Measurements from ENCODE around the gene TENT4A. TPM values are rescaled to one million over a fixed set of nuclear protein-coding genes. Genes with fewer than 3 reads are reported as not detected.
A peak's percentile ranks its signal among the peaks of the same experiment; 100 is the strongest.

TENT4A gene
- total and polyA plus RNA-seq, 2 of the 4 experiments (the other 2 are of a cell fraction) = 5.9 to 17.2 TPM

DNA sequence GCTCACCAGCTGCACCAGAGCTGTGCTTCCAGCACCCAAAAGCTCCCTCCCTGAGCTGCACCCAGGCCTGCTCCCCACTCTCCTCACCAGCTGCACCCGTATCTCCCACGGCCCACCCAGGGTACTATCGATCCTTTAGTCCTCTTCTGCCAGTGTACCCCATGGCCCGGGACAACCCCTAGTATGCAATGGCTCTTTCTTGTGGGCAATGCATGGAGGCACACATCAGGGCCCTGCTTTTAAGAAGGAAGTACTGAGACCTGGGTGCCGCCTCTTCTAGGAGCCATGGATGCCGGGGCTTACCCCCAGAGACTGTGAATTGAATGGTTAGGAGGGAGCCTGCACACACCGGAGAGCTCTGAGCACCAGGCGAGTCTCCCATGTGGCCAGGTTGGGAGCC lies 49.5 kb downstream of the TENT4A start:
- no peak overlapping the region for H3K4ac ChIP-seq (ENCODE audit: low read depth, low read length)
- H3K27ac ChIP-seq (ENCODE audit: insufficient read depth, low read length) = no peak overlapping the region
- H2AK9ac ChIP-seq (replicated peaks; ENCODE audit: low read depth, low read length, poor library complexity) = no peak overlapping the region
- no peak for DNase-seq
- POLR2A ChIA-PET (ENCODE audit: unreplicated experiment) = no interaction called here
- dilution Hi-C loops (cut with HindIII; ENCODE audit: low sequenced_read_pairs, unreplicated experiment) (no loop called here), in situ Hi-C loops (cut with MboI; ENCODE audit: low sequenced_read_pairs) (no loop called here), intact Hi-C loops (cut with micrococcal nuclease) (no loop called here)
- peaks cover 11% of the 10 kb centered on the region for H3K36me3 ChIP-seq (ENCODE audit: control insufficient read depth, insufficient read depth, low read length)
- no peak for ATAC-seq (ENCODE audit: low read depth)
- H3K9ac ChIP-seq (ENCODE audit: low read depth, low read length) = no peak overlapping the region
- no peak overlapping the region for H2AK5ac ChIP-seq (ENCODE audit: low read depth, low read length)
- no peaks in the 10 kb centered on the region for H3K9me3 ChIP-seq (ENCODE audit: control insufficient read depth, insufficient read depth, low read length)
- no peak overlapping the region for H3K4me3 ChIP-seq (ENCODE audit: insufficient read depth, low read depth, low read length)
- peaks cover 5% of the 10 kb centered on the region; the same call in 1 of the 2 replicates for H4K20me1 ChIP-seq (ENCODE audit: insufficient read depth, low read length)
- BruUV-seq (replicated peaks) = no TSS peak
- no peak overlapping the region for H2BK5ac ChIP-seq (ENCODE audit: low read depth, low read length, poor library complexity, severe bottlenecking)
- no peak overlapping the region for H3K4me2 ChIP-seq (ENCODE audit: low read depth, low read length)
- no peak overlapping the region for H3K14ac ChIP-seq (replicated peaks; ENCODE audit: low read depth, low read length)
- H2AFZ ChIP-seq (replicated peaks; ENCODE audit: low read length, poor library complexity) = peak overlapping the region; percentile 33
- H3K27me3 ChIP-seq (ENCODE audit: control insufficient read depth, insufficient read depth, low read length) = no peaks in the 10 kb centered on the region
- H2BK120ac ChIP-seq (ENCODE audit: low read depth, low read length) = no peak overlapping the region
- CTCF ChIA-PET = no interaction called here
- H2BK15ac ChIP-seq (ENCODE audit: low read depth, low read length) = no peak overlapping the region
- H3K4me1 ChIP-seq (ENCODE audit: control insufficient read depth, insufficient read depth, low read length) = no peaks in the 10 kb centered on the region
- peaks cover 5% of the 10 kb centered on the region; the same call in 1 of the 2 replicates for H3K9me1 ChIP-seq (ENCODE audit: insufficient read depth, low read length)
- no peak overlapping the region for H2BK20ac ChIP-seq (ENCODE audit: low read depth, low read length)
- no peak overlapping the region for H3K23ac ChIP-seq (ENCODE audit: low read depth, low read length)
- WGBS, 2 experiments (ENCODE audit: extremely low coverage in 2 of 2, insufficient read length in 1 of 2) = 100% methylated on average over 1 of the region's 8 CpGs; no CpG with 5 or more reads in 1 of the 2 experiments
- no peak overlapping the region for H3K18ac ChIP-seq (ENCODE audit: low read depth, low read length)
- TF ChIP-seq MAFK (IDR thresholded peaks at IDR 0.05; ENCODE audit: low read depth, low read length) = no peak
- no peaks in the 10 kb centered on the region for H3K79me1 ChIP-seq (ENCODE audit: low read depth in 1 of 2, low read length in 2 of 2)
- H4K5ac ChIP-seq (ENCODE audit: low read depth, low read length) = no peak overlapping the region
- H4K91ac ChIP-seq (ENCODE audit: insufficient read depth, low read depth, low read length) = no peak overlapping the region
- no peak overlapping the region for H3K56ac ChIP-seq (ENCODE audit: extremely low read depth, insufficient read depth, low read length)
- H4K8ac ChIP-seq (ENCODE audit: low read depth in 2 of 2, low read length in 2 of 2) = no peak overlapping the region
